Activated CD4-positive, alpha-beta T cell treated with anti-CD3 and anti-CD28 coated beads for 24 hours (primary cell): ENCODE data around the gene NR3C1.

Experiments used
- DNase-seq, 2 donors: peaks; one replicate each; pipeline ENCODE4 v3.0.0-alpha.2; 2020; ENCODE audit warnings: low read depth in 2 of 2

Gene NR3C1

DNA sequence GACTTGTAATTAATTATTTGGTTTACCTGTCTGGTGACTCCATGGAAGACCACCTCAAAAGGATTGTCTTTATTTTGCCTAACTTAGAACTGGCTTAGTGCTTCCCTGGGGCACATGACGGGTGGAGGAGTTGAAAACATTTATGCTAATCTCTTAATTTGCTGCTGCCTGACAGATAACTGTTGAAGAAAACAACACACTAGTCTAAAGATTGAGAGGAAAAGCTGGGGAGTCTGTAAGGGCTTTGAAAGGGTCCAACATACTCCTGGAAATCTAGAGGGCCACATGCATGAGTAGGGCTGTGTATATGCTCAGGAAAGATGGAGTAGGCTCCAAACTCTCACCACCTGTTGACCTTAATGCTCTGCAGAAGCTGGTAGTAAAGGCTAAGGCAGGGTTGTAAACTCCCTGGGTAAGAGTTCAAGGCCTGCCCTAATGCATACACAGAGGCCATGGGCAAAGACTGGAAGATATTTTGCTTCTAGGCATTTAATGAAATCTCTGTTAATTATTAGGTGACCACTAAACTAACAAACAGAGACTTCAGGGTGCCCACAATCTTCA, 40.7 kb downstream of the NR3C1 start:
- DNase-seq: no peak

DNA sequence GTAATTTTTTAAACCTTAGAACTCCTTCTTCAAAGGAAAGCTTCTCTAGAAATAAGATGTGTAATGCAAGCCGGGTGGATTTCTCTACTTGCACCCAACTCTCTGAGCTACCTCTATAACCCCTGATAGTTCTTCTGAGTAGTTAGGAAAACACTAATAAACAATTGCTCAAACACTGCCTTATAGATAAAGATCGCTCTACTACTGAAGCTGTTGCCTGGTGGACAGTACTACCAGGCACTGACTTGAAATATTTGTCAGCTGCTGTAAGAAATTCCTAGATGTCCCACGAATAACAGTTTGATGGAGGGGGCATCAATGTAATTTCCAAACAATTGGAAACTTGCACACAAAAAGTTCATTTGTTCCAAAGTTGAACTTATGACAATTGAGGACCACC, 42.0 kb downstream of the NR3C1 start:
- DNase-seq: no peak

DNA sequence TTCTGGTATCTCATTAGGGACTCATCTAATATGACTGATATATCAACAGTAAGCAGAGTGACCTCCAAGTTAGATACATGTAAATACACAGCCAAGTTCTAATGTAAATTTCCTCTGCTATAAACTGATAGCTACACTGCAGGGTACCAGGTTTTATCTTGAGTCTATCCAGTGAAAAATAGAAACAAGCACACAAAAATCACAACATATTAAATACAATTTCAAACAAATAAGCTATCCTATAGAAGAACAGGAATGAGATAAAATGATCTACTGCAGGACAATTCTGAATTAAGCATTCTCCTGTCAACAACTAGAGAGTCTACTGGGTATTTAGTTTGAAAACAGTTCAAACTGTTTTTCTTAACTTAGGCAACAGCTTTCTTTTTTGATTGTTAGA, 42.7 kb downstream of the NR3C1 start:
- DNase-seq: no peak

DNA sequence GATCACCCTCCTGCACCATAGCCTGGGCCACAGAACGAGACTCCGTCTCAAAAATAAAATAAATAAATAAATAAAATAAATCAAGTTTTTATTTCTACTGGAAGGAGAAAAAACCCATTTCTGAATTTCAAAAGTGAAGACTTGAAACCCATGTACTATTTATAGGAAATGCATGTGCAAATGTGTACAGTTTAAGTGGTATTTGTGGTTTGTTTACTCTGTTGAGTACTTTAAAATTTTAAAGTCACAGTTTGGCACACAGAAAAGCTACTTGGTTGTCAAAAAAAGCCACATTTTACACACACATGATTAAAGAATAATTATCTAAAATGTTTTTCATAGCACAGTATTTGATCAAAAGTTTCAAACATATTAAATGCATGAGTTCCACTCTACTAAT, 43.6 kb downstream of the NR3C1 start:
- DNase-seq: no peak

DNA sequence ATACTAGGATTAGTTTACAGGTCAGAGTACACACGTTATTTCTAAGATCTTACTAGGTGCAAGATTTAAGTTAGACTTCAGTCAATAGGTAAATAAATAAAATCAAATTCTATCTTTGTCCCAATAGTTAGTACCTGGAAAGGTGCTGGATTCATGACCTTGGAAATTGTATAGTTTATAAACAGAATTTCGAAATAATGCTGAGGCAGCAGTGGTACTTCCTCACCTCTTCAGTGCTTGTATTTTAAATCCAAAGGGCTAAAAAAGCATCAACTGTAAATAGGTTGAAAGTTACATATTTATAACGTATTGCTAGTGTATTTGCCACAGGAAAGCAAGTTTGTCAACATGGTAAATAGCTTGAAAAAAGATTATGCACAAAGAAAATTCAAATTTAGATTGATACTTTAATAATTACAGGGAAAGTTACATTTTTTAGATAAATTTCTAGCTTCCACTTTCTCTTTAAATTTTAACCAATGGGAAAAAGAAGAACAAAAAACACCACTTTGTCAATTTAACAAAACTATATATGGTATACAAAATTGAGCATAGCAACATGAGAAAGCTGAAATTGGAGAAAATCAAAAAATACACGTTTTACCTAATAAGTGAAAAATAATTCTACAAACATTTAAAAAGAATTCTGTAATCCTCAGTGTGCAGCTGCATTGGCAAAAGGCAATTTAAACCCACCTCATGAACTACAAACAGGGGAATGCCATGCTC, 46.5 kb downstream of the NR3C1 start:
- no peak for DNase-seq

DNA sequence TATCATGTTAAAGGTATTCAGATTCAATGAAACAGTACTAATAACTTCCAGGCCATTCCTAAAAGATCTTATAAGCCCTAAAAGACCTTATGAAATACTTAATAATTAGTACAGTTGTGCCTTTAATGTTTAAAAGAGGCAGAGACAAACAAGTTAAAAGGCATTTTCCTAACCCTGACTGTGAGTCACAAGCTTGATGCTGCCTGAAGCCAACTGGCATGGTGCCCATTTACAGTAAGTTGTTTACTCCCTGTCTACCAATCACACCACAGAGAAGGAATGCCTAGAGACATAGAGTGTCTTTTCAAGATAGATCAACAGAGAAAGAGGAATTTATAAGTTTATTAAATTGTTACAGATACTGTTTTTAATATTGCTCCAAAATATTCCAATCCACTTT, 47.8 kb downstream of the NR3C1 start:
- DNase-seq: peak; percentile 7 to 22

DNA sequence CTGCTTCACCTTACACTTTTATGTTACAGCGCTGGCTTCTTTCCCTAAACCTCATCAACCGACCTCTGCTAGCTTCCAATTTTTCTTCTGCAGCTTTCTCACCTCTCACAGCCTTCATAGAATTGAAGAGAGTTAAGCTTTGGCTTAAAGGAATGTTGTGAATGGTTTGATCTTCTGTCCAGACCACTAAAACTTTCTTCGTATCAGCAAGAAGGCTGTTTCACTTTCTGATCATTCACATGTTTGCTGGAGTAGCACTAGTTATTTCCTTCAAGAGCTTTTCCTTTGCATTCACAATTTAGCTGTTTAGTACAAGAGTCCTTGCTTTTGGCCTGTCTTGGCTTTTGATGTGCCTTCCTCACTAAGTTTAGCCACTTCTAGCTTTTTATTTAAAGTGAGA, 49.5 kb downstream of the NR3C1 start:
- no peak for DNase-seq

DNA sequence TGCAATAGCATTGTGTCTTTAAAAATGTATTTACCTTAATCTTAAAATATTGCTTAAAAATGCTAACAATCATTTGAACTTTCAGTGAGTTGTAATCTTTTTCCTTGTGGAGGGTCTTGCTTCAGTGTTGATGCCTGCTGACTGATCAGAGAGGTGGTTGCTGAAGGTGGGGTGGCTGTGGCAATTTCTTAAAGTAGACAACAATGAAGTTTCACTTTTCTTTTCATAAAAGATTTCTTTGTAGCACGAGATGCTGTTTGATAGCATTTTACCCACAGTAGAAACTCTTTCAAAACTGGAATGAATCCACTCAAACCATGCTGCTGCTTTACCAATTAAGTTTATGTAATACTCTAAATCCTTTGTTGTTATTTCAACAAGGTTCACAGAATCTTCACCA, 50.8 kb downstream of the NR3C1 start:
- DNase-seq: peak in 1 of 2 donors; percentile 13

DNA sequence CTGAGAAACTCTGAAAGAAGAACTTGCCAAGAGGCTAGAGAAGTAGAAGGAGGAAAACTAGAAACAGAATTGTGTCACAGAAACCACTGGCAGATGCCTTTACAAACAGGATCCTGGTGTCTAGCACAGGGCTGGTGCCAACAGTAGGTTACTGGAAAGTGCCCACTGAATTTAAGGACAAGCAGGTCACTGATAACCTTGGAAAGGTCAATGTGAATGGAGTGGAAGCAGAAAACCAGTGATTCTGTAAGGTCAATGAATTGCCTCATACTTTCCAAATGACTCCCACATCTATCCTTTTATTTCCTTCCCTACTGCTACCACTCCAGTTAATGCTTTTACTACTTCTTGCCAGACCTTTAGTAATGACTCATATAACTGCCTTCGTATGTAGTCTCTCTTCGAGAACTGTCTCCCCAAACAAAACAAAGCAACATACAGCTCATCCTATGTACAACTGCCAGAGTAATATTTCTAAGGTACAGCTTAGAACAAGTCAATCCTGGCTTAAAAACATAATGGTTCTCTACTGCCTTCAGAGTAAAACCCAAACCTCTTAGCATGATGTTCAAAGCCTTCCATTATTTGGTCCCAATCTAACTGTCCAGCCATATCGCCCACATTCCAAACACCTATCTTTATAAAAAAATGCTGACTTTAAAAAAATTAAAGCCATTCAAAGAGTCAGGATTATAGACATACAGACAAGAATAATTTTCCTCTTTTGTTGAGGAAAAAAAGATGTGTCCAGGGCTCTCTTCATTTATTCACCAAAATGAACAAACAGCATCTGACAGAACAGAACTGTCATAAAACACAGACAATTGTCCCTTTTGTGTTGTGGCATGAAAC, 52.5 kb downstream of the NR3C1 start:
- DNase-seq: no peak

DNA sequence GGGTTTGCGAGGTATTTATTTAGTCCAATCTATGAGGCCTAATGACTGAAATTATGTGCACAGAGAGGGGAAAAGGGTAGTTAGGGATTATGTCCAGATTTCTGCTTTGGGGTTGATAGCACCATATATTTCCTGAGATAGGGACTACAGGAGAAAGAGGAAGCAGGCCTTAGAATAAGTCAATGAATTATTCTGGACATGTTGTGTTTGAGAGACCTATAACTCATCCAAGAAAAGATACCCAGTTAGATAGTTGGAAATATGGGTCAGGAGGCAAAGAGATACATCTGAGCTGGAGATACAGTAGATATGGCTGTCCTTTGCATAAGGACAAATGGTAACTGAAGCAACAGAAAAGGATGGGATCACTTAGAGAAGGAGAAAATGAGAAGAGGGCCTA, 53.1 kb downstream of the NR3C1 start:
- no peak for DNase-seq

DNA sequence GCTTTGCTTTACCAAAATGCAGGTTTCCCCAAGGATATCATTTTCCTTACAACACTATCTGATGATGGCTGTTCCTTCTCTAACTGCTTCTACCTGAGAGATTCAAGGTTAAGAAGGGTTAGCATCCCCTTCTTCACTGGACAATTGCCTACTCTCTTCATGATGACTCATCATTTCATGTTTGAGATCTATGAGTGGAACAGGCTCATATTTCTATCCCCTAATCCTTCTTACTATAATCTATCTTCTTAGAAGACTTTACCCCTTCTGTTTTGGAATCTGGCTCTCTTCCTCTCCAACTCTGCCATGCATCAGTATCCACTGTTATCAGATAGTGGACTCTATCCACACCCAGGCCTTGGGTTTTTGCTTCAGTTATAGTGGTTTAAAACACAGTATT, 54.3 kb downstream of the NR3C1 start:
- no peak for DNase-seq

DNA sequence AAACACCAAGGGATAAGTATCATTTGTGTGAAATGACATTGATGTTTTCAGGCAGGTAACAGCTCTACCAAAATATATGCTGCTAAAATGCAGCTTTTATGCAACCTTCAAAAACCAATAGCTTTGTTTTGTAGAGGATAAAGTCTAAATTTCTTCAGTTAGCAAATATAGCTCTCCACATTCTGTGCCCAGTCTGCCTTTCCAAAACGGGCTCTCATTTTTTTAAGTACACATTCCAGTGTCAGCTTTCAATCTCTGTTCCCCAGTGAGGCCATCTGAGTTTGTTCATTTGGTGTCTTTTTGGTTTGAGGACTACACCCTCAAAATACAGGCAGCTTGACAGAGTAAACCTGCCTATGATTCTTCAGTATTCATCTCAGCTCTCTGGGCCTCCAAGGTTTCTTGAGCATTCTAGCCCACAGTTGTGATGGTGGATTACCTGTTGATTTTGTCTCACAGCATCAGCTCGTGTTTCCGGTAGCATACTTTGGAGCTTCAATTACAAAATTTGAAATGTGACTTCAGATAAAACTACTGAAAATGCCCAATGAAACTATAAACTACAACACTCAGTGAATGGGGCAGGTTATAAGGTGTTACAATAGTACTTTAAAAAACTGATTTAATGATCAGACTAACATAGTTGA, 55.7 kb downstream of the NR3C1 start:
- DNase-seq: no peak

DNA sequence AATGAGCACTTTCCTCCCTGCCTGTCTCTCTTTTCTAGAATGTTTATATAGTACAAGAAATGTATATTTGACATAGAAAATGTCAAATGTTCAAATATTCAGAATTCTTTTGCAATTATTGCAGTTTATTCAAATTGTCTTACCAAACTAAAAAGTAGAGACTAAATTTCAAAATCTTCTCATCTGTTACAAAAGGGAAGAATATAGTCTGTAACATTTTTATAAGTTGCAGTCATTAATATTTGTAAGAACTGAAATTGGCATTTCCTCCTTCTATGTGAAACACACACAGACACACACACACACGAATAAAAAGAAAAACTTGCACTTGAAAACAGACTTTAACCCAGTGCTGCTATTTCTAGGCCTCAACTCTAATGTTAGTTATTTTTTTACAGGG, 56.4 kb downstream of the NR3C1 start:
- DNase-seq: no peak

DNA sequence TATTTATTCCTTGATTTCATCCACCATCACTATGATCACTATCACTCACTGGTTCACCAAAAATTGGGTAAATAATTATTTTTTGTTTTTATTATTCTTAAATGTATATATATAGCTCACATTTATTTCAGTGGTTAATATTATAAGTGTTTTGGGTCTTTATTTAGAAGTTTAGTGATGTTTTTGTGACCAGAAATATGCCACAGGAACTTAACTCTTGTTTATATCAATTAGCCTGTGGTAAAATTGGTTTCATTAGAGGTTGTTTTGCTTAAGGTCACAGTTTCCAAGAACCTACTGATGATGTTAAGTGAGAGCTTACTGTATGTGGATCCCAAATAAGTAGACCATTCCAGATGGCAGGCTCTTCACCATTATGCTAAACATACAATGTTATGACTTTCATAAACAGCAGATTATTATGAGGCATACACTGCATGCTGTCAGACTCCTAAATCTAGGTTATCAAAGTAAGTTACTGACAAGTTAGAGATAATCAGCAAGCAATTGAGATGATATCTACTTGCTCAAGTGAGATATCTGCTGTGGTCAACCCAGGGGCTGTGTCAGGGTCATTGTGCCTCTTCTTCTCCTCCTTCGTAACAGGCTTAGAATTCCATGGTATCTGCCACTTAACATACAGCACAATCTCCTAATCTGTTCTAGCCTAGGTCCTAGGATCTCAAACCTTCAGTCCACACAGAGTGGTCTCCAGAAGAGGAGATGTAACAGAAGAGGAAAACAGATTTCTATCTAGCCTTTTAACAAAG, 57.6 kb downstream of the NR3C1 start:
- no peak for DNase-seq

DNA sequence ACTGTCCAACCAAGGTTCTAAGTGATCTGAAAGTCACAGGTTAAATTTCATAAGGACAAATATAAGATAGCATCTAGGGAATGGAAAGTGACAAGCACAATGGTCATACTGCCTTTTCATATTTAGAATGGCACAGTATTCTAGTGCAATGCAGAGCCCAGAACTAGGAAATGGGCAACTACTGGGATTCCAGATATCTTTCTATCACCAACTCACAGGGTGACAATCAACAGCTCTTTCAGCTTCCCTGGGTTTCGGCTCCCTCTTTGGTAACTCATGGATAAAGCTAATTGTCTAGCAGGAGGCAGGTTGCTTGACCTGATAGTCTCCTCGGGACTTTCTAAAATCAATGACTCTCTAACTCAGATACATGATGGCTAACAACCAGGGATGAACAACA, 60.4 kb downstream of the NR3C1 start:
- no peak for DNase-seq

DNA sequence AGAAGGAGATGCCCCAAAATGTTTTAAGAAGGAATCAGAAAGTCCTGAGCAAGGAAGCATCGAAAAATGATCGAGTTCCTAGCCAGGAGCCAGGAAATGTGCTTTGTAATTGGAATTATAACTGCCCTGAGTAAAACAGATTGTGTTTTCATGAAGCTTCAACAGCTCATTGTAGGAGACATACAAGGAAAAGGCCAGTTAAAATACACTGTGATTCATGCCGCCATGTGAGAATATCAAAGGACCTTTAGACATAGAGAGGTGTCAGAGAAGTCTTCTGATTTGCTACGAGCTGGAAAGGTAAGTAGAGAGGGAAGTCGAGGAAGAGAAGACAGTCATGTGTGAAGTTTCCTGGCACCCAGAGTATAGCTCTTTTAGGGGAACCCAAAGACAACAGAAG, 60.9 kb downstream of the NR3C1 start:
- DNase-seq: no peak

DNA sequence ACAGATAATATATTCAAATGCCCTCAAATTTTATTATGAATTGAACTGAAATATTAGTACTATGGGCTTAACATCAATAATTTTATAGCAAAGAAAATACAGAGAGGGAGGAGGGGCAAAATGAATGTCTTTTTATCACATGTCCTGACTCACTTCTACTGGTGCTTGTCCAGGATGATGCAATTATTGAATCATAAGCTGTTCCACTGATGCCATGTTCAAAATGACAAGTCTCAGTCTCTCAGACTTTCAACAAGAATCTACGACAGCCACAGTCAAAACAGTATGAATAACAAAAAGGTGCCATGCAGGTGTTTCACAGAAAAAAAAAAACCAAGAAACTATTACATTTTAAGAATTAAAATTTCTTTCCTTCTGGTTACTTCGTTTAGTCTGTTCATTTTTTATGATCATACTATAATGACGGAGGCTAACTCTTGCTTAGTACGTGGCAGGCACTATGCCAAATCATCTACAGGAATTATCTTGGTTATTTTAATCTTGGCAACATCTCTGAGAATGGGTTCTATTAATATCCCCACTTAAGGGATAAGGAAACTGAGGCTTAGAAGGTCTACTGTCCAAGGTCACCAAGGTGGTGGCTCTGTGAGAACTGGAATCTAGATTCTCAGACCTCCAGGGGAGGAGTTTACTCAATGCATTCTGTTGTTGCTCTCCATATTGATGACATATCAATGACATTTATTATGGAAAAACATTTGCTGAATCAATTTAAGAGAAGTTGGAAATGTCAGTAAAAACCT, 61.5 kb downstream of the NR3C1 start:
- DNase-seq: no peak

DNA sequence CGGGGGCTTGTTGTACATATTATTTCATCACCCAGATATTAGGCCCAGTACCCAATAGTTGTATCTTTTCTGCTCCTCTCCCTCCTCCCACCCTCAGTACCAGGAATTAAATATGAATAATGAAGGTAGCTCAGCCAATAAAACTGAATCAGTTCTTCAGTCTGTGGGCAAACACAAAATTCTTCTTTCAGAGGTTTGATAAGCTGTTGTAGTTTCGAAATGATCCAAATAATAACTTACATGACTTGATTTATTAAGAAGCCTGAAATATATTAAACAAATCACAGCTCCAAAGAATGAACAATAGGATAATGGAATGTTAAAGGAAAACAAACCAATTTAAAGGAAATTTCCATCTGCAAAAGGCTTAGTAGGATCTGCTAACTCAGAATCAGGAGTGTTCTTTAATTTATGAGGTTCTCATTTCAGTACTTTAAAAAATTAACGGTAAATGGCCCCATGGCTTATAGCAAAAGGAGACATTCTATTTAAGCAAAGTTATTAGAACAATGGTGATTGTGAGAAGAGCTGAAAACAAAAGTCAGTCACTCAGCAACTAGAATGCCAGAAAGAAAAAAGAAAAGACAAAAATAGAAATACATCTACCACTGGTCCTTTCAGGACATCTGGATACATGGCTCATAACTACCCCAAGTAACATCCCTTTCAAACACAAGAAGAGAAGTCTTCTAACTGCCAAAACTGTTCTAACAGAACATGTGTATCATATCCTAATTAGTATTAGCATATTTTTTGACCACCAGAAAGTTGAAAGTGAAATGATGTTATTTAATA, 62.4 kb downstream of the NR3C1 start:
- no peak for DNase-seq

DNA sequence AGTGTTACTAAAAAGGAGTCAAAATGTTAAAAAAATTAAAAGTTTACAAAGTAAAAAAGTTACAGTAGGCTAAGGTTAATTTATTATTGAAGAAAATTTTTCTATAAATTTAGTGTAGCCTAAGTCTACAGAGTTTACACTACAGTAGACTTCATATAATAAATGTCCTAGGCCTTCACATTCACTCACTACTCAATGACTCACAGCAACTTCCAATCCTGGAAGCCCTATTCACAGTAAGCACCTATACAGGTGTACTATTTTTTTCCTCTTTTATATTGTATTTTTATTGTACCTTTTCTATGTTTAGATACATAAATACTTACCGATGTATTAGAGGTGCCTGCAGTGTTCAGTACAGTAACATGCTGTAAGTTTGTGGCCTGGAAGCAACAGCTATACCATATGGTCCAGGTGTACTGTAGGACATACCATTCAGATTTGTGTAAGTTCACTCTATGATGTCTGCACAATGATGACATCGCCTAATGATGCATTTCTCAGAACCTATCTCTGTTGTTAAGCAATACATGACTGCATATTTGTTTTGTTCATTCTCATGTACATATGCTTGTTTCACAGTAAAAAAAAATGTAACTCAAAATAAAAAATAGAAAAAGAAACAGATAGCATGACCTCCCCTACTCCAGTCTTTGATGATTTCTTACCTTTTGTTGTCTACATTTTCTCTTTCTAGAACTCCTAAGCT, 64.7 kb downstream of the NR3C1 start:
- DNase-seq: no peak

DNA sequence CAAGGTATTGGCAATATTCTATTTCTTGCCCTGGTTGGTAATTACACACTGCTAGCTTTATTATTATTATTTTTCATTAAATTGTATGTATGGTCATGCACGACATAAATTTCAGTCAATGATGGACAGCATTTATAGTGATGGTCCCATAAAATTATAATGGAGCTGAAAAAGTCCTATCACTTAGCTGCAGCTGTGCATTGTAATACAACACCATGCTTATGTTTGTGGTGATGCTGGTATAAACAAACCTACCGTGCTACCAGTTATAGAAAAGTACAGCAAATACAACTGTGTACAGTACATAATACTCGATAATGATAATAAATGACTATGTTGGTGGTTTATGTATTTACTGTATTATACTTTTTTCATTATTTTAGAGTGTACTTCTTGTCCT, 65.5 kb downstream of the NR3C1 start:
- no peak for DNase-seq
